ENCODE measurements around the gene COX20.

GRCh38 chr1:244863491-244864252, 28.2 kb downstream of the COX20 start:
- TF ChIP-seq EZH2 (IDR thresholded peaks at IDR 0.05) (no peak), POLR2AphosphoS5 (IDR thresholded peaks at IDR 0.05; ENCODE audit: borderline replicate concordance, low read depth, low read length) (no peak; the same call in 1 of the 2 replicates)
